ENCODE measurements around the gene FAM174C. TPM values are rescaled to one million over a fixed set of nuclear protein-coding genes. Genes with fewer than 3 reads are reported as not detected.

Gene FAM174C
- total and polyA plus RNA-seq, 9 donors = 0.30 to 72.5 (median 26.7) TPM

GRCh38 chr19:1230783-1231489 is 44.4 kb upstream of the FAM174C start:
- DNase-seq = no peak
- no peaks in the 10 kb centered on the region for H3K9me3 ChIP-seq
- 68 to 80% (median 75%) methylated on average over 37 to 38 of the region's 38 CpGs for WGBS, 3 donors
- H3K4me1 ChIP-seq (ENCODE audit: insufficient read depth) = peaks cover 12% of the 10 kb centered on the region
- H3K36me3 ChIP-seq = no peaks in the 10 kb centered on the region
- no peak for TF ChIP-seq POLR2A (IDR thresholded peaks at IDR 0.05)
- no peak for TF ChIP-seq CTCF (IDR thresholded peaks at IDR 0.05)
- no peak for TF ChIP-seq EP300 (IDR thresholded peaks at IDR 0.05)
- H3K4me3 ChIP-seq = no peak overlapping the region
- intact Hi-C loops (cut with DNase I) = loop anchor here in 1 of 4 donors (10.0 kb wide), 1 partner anchor 306 kb away; the partner anchor contains the start of gene ARID3A
- H3K27me3 ChIP-seq = peaks cover under 1% of the 10 kb centered on the region
- no peak overlapping the region for H3K27ac ChIP-seq

- intact Hi-C loops (cut with DNase I) = loop anchor here in 1 of 4 donors (10.0 kb wide), 1 partner anchor 307 kb away; the partner anchor contains the start of gene ARID3A
- WGBS, 3 donors = 71 to 79% (median 77%) methylated on average over 14 to 15 of the region's 15 CpGs
- no peak for DNase-seq
- TF ChIP-seq EP300 (IDR thresholded peaks at IDR 0.05) (no peak), CTCF (IDR thresholded peaks at IDR 0.05) (no peak), POLR2A (IDR thresholded peaks at IDR 0.05) (no peak)
- Histone ChIP-seq H3K4me3 (no peak overlapping the region), H3K4me1 (ENCODE audit: insufficient read depth) (peaks cover 16% of the 10 kb centered on the region), H3K27ac (peak overlapping the region in 1 of 2 donors; percentile 51), H3K9me3 (no peaks in the 10 kb centered on the region), H3K36me3 (no peaks in the 10 kb centered on the region), H3K27me3 (peaks cover 4% of the 10 kb centered on the region)
Observed at GRCh38 chr19:1231729-1232637, 43.3 kb upstream of the FAM174C start.

- peak overlapping the region in 1 of 2 donors; percentile 51 for H3K27ac ChIP-seq
- H3K4me3 ChIP-seq = no peak overlapping the region
- peak; percentile 78 to 86 (median 85) for DNase-seq
- peaks cover 4% of the 10 kb centered on the region for H3K27me3 ChIP-seq
- 1 to 11% (median 6%) methylated on average over 10 to 15 of the region's 15 CpGs for WGBS, 3 donors
- TF ChIP-seq POLR2A (IDR thresholded peaks at IDR 0.05) (no peak), CTCF (IDR thresholded peaks at IDR 0.05) (no peak), EP300 (IDR thresholded peaks at IDR 0.05) (no peak)
- no peaks in the 10 kb centered on the region for H3K9me3 ChIP-seq
- no peaks in the 10 kb centered on the region for H3K36me3 ChIP-seq
- intact Hi-C loops (cut with DNase I) = loop anchor here in 1 of 4 donors (10.0 kb wide), 1 partner anchor 308 kb away; the partner anchor contains the start of gene ARID3A
- peaks cover 19% of the 10 kb centered on the region for H3K4me1 ChIP-seq (ENCODE audit: insufficient read depth)
Observed at GRCh38 chr19:1232652-1233072, 42.7 kb upstream of the FAM174C start.

GRCh38 chr19:1233115-1233667 is 42.1 kb upstream of the FAM174C start:
- H3K9me3 ChIP-seq = no peaks in the 10 kb centered on the region
- TF ChIP-seq EP300 (IDR thresholded peaks at IDR 0.05) (no peak), POLR2A (IDR thresholded peaks at IDR 0.05) (no peak), CTCF (IDR thresholded peaks at IDR 0.05) (no peak)
- intact Hi-C loops (cut with DNase I) = loop anchor here in 1 of 4 donors (10.0 kb wide), 1 partner anchor 308 kb away; the partner anchor contains the start of gene ARID3A

More at GRCh38 chr19:1233115-1233667, 42.1 kb upstream of the FAM174C start:
- peak in 1 of 5 donors; percentile 63 for DNase-seq
- H3K36me3 ChIP-seq = no peaks in the 10 kb centered on the region
- WGBS, 3 donors = 46 to 66% (median 59%) methylated on average over 24 of the region's 24 CpGs
- peaks cover 22% of the 10 kb centered on the region for H3K4me1 ChIP-seq (ENCODE audit: insufficient read depth)
- peak overlapping the region in 1 of 2 donors; percentile 51 for H3K27ac ChIP-seq
- H3K27me3 ChIP-seq = peaks cover 4% of the 10 kb centered on the region
- H3K4me3 ChIP-seq = no peak overlapping the region
